Heart left ventricle (tissue), 16 donors: ENCODE measurements around the gene PLBD2. TPM values are rescaled to one million over a fixed set of nuclear protein-coding genes. Genes with fewer than 3 reads are reported as not detected.

Experiments used
- ATAC-seq, 4 donors: fragments of 200-7000 bp; cut with Tn5 transposase; one replicate each; pipeline ENCODE4 v1.9.1; 2020 to 2022; ENCODE audit warnings: moderate library complexity in 4 of 4, mild to moderate bottlenecking in 3 of 4, moderate number of reproducible peaks in 1 of 4
- DNase-seq, 5 donors: peaks; one replicate each; pipeline ENCODE4 v3.0.0-alpha.2; 2020
- H3K27ac ChIP-seq, 12 donors: fragments of 200-600 bp; sonication (generic) in 4 of 12; one replicate each; pipeline versions ENCODE4 v1.5.0 to v1.8.0; 2016 to 2022; ENCODE audit warnings: mild to moderate bottlenecking in 2 of 12
- H3K27me3 ChIP-seq, 9 donors: fragments of 200-600 bp; sonication (generic) in 2 of 9; one replicate each; pipeline versions ENCODE4 v1.5.1 to v1.8.0; 2016 to 2022; ENCODE audit warnings: mild to moderate bottlenecking in 3 of 9
- H3K36me3 ChIP-seq, 9 donors: fragments of 200-600 bp; sonication (generic) in 2 of 9; one replicate each; pipeline versions ENCODE4 v1.5.0 to v1.8.0; 2018 to 2022; ENCODE audit warnings: mild to moderate bottlenecking in 2 of 9
- H3K4me1 ChIP-seq, 12 donors: fragments of 200-600 bp; sonication (generic) in 4 of 12; one replicate each; pipeline versions ENCODE4 v1.5.0 to v1.8.0; 2016 to 2022; ENCODE audit warnings: mild to moderate bottlenecking in 3 of 12
- H3K4me3 ChIP-seq, 12 donors: fragments of 200-600 bp; sonication (generic) in 4 of 12; one replicate each; pipeline versions ENCODE4 v1.5.0 to v1.8.0; 2017 to 2022; ENCODE audit warnings: mild to moderate bottlenecking in 9 of 12, moderate library complexity in 4 of 12
- H3K9me3 ChIP-seq, 12 donors: fragments of 200-600 bp; sonication (generic) in 4 of 12; one replicate each; pipeline versions ENCODE4 v1.5.0 to v1.8.0; 2016 to 2022; ENCODE audit warnings: mild to moderate bottlenecking in 1 of 12
- CTCF ChIP-seq, 12 donors: fragments of 200-600 bp; sonication (generic) in 4 of 12; IDR thresholded peaks; one replicate each; pipeline versions ENCODE4 v1.5.0 to v1.8.0; 2018 to 2022; ENCODE audit warnings: antibody characterized with exemption in 12 of 12, mild to moderate bottlenecking in 5 of 12
- POLR2A ChIP-seq, 2 donors: fragments of 450-650 bp; IDR thresholded peaks; one replicate each; pipeline ENCODE4 v1.6.1; 2017; ENCODE audit warnings: antibody characterized with exemption in 2 of 2, mild to moderate bottlenecking in 2 of 2, moderate library complexity in 2 of 2
- WGBS, 4 donors: extraction: QIAGEN DNeasy Blood & Tissue Kit in 2 of 4; methylation state at CpG; one replicate each; pipeline versions ENCODE4 v1.1.5 to v1.1.7; 2013 to 2018; 5-methylcytosine and 5-hydroxymethylcytosine counted together
- intact Hi-C, 10 donors: fragments of 100-400 bp; cut with DNase I; formaldehyde crosslinking; loops; one replicate each; pipeline versions ENCODE4 v1.11.1 to v1.14.2; 2022
- polyA plus RNA-seq, 2 donors: library from polyadenylated mRNA; stranded (reverse); fragments of 200-250 nt; gene quantifications; one replicate each; pipeline ENCODE4 v1.2.3, GENCODE V29; 2013
- total RNA-seq, 9 donors: library from RNA; depleted of rRNA in 2 of 9; stranded (reverse); fragments of >200 nt in 2 of 9; fragmentation: NEBNext Ultra II Directional in 3 of 9; extraction: Animal tissue kit (Norgen Biotek cat#: 25700) in 3 of 9; gene quantifications; one replicate each; pipeline versions ENCODE4 v1.1.0 to v1.2.4, GENCODE V29; 2016 to 2023
- donor health status: ischemic (EF 13 %, LVEDD 7.1; RV severe dilation, severe dysfunction).
- donor health status: healthy with polysubstance abuse.
- donor health status: DM: no; HTN: yes; CAD: no.
- donor health status: DM: no; HTN: no; CAD: no.
- donor health status: ischemic (EF 25% LVEDD 6.9; RV normal size, moderate dysfunction).
- donor health status: ischemic (EF 25% LVEDD 5.7; RV mildly dilated, moderate dysfunction).
- donor health status: healthy.
- donor health status: DM: yes; HTN: yes; CAD: no.
- donor health status: ischemic (EF 35%, LVEDD 5.7; RV mildly dilated, moderate dysfunction).
- donor health status: nonischemic (EF 11% LVEDD 7.7; RV severe dilation, severe dysfunction).
- donor health status: DM: yes; HTN: yes; CAD: no.
- donor health status: PGD.
- donor health status: ischemic (EF 29% LVEDD 5.4; RV normal size, mild dysfunction).
- donor health status: nonischemic (EF 23%, LVEDD 6.1; RV moderate dilation, normal function).

Gene PLBD2
- total and polyA plus RNA-seq, 11 donors: 15.6 to 66.6 (median 31.8) TPM

GRCh38 chr12:113428482-113428881 is 70.1 kb downstream of the PLBD2 start:
- Histone ChIP-seq H3K9me3 (no peaks in the 10 kb centered on the region), H3K27ac (no peak overlapping the region), H3K4me1 (no peaks in the 10 kb centered on the region), H3K27me3 (no peaks in the 10 kb centered on the region), H3K36me3 (no peaks in the 10 kb centered on the region), H3K4me3 (no peak overlapping the region)
- DNase-seq: no peak
- intact Hi-C loops: loop anchor here in 8 of 10 donors (5.0 to 10.0 kb wide), 5 partner anchors 114 to 234 kb away; no protein-coding TSS in a partner anchor
- WGBS, 4 donors: 80 to 100% (median 83%) methylated on average over 1 of the region's 1 CpG
- ATAC-seq: no peak
- no peak for TF ChIP-seq CTCF (IDR thresholded peaks at IDR 0.05)

- no peaks in the 10 kb centered on the region for H3K4me1 ChIP-seq
- H3K9me3 ChIP-seq: no peaks in the 10 kb centered on the region
- no peaks in the 10 kb centered on the region for H3K27me3 ChIP-seq
- ATAC-seq (no peak), DNase-seq (no peak)
- H3K27ac ChIP-seq: no peak overlapping the region
- intact Hi-C loops: loop anchor here in 1 of 10 donors (10.0 kb wide), 1 partner anchor 482 kb away; no protein-coding TSS in a partner anchor
- no peaks in the 10 kb centered on the region for H3K36me3 ChIP-seq
- TF ChIP-seq CTCF (IDR thresholded peaks at IDR 0.05) (no peak), POLR2A (IDR thresholded peaks at IDR 0.05) (no peak)
- no peak overlapping the region for H3K4me3 ChIP-seq
Measured at GRCh38 chr12:113432986-113433385, 74.6 kb downstream of the PLBD2 start.

GRCh38 chr12:113435367-113435766 is 77.0 kb downstream of the PLBD2 start:
- H3K27me3 ChIP-seq: peaks cover 0 to 8% (median 0%) of the 10 kb centered on the region in 9 donors
- no peak overlapping the region for H3K4me3 ChIP-seq
- 82 to 88% (median 85%) methylated on average over 5 of the region's 5 CpGs for WGBS, 4 donors
- no peaks in the 10 kb centered on the region for H3K36me3 ChIP-seq
- H3K27ac ChIP-seq: no peak overlapping the region
- no peak for TF ChIP-seq CTCF (IDR thresholded peaks at IDR 0.05)
- no peak for TF ChIP-seq POLR2A (IDR thresholded peaks at IDR 0.05)
- DNase-seq (no peak), ATAC-seq (no peak)
- no peaks in the 10 kb centered on the region for H3K9me3 ChIP-seq
- H3K4me1 ChIP-seq: no peaks in the 10 kb centered on the region
- intact Hi-C loops: loop anchor here in 1 of 10 donors (10.0 kb wide), 1 partner anchor 479 kb away; no protein-coding TSS in a partner anchor

- Histone ChIP-seq H3K36me3 (no peaks in the 10 kb centered on the region), H3K4me1 (no peaks in the 10 kb centered on the region), H3K4me3 (no peak overlapping the region), H3K27ac (no peak overlapping the region), H3K27me3 (peaks cover 0 to 19% (median 3%) of the 10 kb centered on the region in 9 donors), H3K9me3 (no peaks in the 10 kb centered on the region)
- TF ChIP-seq POLR2A (IDR thresholded peaks at IDR 0.05) (no peak), CTCF (IDR thresholded peaks at IDR 0.05) (no peak)
- intact Hi-C loops: loop anchor here in 1 of 10 donors (10.0 kb wide), 1 partner anchor 478 kb away; no protein-coding TSS in a partner anchor
- DNase-seq: no peak
- peak in 1 of 4 donors; percentile 25 for ATAC-seq
- WGBS, 4 donors: 77 to 84% (median 79%) methylated on average over 6 of the region's 6 CpGs
Measured at GRCh38 chr12:113436586-113436985, 78.2 kb downstream of the PLBD2 start.
